Measurements from ENCODE around the gene TCEAL5.

DNA sequence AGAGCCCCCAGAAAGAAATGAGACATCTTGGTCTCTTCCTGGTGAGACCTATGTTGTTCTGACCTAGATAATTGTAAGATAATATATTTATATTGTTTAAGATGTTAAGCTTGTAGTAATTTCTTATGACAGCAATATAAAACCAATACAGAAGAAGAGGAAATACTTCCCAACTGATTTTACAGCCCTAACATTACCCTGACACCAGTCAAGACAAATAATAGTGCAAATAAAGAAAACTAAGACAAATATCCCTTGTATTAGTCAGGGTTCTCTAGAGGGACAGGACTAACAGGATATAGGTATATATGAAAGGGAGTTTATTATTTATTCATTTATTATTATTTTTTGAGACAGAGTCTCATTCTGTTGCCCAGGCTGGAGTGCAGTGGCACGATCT, 40.3 kb downstream of the TCEAL5 start:
- TF ChIP-seq CTCF (IDR thresholded peaks at IDR 0.05; ENCODE audit: control extremely low read depth in 1 of 3, insufficient read depth in 1 of 3, low read depth in 1 of 3, low read length in 3 of 3) (no peak), SP1 (IDR thresholded peaks at IDR 0.05; ENCODE audit: low read depth, low read length) (no peak), POLR2A (IDR thresholded peaks at IDR 0.05; ENCODE audit: control extremely low read depth in 1 of 2, low read depth in 2 of 2, low read length in 2 of 2) (no peak), POLR2AphosphoS5 (IDR thresholded peaks at IDR 0.05; ENCODE audit: low read depth, low read length) (no peak)
